ENCODE data around the gene HOXB13.

The HOXB13 gene

GRCh38 chr17:48728232-48729231, at the start of gene HOXB13:
Gene HOXB13, minus strand, starts transcription at chr17:48728750. Its CDS starts 157 bp downstream, at chr17:48728593.
- DNase-seq (ENCODE audit: low read depth in 2 of 2), result no peak

DNA sequence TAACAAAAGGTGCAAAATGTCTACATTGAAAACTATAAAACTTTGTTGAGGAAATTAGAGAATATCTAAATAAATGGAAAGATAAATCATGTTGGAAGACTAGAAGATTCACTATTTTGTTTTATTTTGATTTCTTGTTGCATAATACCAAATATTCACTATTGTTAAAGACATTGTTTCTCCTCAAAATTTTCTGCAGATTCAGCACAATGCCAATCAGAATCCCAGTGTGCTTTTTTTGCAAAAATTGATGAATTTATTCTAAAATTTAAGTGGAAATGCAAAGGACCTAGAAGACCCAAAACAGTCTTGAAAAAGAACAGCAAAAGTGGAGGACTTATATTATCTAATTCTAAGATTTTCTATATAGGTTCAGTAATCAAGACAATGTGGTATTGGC, 48.1 kb upstream of the HOXB13 start:
- DNase-seq (ENCODE audit: low read depth in 2 of 2), result no peak

DNA sequence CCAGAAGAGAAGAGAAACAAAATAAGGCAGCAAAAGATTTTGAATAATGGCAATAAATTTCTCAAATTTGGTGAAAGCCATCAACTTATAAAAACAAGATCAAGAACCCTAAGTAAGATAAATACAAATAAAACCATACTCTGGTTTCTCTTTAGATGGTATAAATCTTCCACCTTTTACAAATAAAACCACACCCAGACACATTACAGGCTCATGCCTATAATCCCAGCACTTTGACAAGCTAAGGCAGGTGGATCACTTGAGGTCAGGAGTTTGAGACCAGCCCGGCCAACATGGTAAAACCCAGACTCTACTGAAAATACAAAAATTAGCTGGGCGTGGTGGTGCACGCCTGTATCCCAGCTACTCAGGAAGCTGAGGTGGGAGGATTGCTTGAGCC, 44.7 kb upstream of the HOXB13 start:
- DNase-seq (ENCODE audit: low read depth in 2 of 2), result no peak

DNA sequence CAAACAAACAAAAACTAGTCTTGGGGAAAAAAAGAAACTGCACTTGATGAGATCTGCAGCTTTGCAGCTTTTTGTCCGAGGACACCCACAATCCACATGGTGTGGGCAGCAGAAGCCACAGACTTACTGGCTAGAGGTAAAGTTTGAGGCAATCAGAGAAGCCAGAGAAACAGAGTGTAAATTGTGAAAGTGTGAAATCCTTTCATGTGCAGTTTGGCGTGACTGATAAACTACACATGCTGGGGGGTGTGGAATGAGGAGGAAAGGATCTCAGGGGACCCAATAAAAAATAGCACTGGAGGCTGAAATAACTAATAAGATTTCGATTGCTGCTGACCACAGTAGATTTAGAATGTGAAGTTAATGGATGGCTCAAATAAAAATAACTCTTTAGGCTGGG, 42.4 kb upstream of the HOXB13 start:
- DNase-seq (ENCODE audit: low read depth in 2 of 2), result no peak

- DNase-seq (ENCODE audit: low read depth in 2 of 2), result no peak
Observed at GRCh38 chr17:48769009-48769675, 40.6 kb upstream of the HOXB13 start.

GRCh38 chr17:48767263-48767774, 38.8 kb upstream of the HOXB13 start:
- no peak for DNase-seq (ENCODE audit: low read depth in 2 of 2)

DNA sequence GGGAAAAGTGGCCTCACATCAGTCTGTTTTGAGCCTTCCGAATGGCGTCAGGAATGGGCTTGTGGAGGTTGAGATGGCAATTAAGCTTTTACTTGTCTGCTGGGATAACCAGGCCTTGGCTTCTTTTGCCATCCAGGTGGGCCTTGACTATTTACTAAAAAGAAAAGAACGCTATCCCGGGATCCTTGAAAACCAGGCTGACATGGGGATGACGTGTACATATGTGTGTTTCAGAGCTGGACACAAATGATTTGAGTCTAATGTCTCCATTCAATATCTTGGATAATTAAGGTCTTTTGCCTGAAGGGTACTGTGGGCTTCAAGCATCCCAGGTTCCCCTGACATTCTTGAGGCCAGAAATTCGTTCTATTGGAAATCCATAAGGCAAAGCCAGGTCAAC, 32.6 kb upstream of the HOXB13 start:
- no peak for DNase-seq (ENCODE audit: low read depth in 2 of 2)

- no peak for DNase-seq (ENCODE audit: low read depth in 2 of 2)
Observed at GRCh38 chr17:48760411-48760810, 31.9 kb upstream of the HOXB13 start.

DNA sequence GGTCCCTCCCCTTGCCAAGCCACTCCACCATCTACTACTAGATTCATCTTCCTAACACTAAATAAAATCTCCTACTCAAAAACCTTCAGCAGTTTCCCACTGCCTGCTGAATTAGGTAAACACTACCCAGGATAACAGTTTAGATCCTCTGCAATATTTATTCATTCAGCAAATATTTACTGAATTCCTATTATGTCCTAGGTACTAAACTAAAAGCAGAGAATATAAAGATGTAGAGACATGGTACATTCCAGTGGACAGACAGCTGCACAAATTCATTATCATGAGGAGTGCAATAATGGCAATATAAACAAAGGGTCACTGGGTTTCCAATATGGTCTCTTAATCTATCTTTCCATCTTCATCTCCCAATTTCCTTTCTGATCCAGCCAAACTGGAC, 30.7 kb upstream of the HOXB13 start:
- DNase-seq (ENCODE audit: low read depth in 2 of 2), result no peak

GRCh38 chr17:48757524-48757961, 29.0 kb upstream of the HOXB13 start:
- DNase-seq (ENCODE audit: low read depth in 2 of 2), result no peak

- no peak for DNase-seq (ENCODE audit: low read depth in 2 of 2)
Observed at GRCh38 chr17:48756830-48757251, 28.3 kb upstream of the HOXB13 start.

DNA sequence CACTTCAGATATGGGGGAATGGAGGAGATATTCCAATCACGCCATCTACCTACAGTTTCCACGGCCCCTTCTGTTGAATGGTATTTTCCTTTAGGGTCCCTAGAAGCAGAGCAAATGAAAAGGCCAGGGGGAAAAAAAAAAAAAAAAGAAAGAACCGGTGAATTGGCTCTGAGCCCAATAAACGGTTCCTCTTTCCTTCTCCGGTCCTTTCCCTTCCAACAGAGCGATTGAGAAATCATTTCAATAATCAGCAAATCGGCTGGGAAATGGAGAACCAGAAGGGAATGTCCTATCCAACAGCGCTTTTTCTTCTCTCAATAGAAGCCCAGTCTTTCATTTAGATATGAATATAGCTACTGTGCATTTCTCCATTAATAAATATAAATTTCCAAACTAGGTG, 26.8 kb upstream of the HOXB13 start:
- DNase-seq (ENCODE audit: low read depth in 2 of 2), result no peak

DNA sequence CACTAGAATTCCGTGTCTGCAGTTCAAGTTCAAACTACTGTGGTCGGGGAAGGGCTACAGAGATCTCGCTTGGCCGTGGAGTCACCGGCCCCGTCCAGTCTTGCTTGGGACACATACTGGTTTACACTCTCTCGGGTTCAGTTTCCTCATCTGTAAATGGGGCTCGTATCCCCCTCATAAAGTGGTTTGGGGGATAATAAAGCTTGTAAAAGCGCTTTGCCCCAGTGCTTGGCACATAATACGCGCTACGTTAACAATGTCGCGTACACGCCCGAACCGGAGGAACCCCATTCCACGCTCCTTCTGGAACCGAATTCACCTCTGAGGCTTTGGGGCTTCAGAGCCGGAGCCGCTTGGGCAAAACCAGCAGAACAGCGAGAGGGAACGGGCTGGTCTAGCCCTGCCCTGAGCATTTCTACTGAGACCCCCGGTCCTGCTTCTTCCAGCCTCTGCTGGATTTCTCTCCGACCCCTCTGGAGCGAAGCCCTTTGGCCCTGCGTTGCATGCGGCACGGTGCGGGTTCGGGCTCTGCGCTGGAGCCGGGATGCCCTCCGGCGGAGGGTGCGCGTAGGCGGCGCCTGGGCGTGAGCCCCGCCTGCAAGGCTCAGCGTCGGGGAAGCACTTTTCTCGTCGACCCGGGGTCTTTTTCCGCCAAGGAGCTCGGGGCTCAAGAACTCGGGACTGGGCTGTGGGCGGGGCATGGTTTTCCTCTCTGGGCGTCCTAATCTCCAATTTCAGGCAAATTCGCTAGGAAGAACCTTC, 26.1 kb upstream of the HOXB13 start:
- DNase-seq (ENCODE audit: low read depth in 2 of 2), result no peak

DNA sequence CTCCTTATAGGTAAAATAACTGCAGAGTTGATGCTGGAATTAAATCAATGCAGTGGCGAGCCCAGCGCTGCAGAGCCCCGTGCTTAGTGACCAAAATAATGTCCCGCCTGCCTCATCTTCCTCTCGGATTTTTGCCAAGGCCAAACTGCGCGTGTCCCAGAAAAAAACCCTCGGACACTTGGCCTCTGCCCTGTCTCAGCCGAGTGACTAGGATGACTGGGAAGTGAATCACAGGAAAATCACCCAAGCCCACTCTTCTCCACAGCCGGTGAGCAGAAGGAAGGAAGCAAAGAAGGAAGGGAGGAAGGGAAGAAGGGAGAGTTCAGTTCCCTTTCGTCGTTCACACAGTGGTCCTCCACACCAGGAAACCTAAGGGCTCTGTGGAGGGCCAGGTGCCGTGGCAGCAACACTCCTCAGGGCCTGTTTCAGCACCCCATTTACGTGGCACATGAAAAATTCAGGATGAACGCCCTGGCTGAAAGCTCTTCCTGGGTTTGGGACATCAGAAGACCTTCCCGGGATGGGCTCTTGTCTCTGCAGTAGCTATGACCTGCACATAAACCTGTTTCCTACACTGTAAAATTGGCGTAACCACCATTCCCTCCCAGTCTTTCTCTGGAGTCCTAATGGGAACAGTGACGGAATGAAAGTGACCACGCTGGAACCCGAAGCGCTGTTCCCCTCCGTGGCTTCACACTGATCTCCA, 25.4 kb upstream of the HOXB13 start:
- no peak for DNase-seq (ENCODE audit: low read depth in 2 of 2)

DNA sequence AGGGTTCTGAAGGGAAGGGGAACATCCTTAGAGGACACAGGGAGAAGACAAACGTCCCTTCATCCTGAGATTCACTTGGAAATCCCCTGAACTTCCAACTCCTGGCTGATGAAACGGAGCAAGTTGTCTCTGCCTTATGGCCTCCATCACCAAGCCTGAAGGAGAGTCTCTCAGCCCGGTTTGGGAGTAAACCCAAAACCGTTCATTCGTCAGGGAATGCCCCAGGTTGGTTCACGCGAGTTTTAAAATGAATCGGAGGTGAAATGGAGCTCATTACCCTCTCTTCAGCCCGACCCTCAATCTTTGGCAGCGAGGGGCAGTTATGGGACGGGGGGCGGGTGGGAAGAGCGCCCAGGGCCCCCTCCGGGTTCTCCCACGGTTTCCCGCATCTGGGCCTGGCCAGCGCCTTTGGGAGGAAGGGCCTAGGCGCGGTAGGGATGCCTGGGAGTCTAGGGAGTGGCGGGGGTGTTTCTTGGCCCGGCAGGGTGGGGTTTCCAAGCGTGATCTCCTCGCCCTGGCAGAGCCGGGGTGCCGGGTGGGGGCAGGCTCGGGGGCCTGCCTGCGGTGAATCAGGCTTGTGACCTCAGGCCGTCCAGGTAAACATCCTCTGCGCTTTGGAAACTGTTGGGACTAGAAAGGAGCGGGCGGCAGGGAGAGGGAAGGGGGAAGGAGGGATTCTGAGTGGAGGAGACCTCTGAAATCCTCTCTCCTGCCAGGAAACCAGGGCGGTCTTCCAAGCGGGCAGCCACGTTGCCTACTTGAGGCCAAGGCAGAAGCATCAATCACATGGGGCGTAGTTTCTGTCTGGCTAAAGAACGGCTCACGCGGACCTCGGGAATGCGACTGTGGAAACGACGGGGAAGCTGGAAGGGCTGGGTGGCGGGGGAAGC, 24.1 kb upstream of the HOXB13 start:
- DNase-seq (ENCODE audit: low read depth in 2 of 2), result no peak

DNA sequence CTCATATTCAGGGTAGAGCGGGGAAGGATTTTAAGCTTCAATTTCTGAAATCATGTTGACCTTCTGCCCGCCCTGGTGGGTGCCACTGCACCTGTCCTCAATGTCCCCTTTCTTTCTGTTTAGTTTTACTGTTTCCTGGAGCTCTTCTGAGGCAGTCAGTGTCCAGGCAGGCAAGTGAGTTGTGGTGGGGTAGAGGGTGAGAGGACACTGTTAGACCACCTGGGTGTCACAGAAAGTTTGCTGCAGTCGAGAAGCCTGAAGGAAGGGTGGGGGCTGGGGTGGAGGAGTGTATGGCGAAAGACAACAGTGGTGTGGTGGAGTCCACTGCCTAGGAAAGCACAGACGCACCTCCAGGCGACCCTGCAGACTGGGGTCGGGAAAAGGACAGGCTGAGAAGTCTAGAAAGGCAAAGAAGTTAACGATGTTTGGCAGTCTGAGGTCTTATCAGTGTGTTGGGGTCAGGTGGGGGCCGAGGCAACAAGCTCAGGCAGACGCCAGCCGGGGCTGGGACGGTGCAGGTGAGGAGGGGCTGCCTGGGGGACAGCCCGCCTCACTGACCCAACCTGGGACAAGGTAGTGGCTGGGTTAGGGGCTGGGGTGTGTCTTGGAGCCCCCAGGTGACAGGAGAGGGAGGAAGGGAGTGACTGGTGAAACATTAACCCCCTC, 23.3 kb upstream of the HOXB13 start:
- DNase-seq (ENCODE audit: low read depth in 2 of 2), result no peak

DNA sequence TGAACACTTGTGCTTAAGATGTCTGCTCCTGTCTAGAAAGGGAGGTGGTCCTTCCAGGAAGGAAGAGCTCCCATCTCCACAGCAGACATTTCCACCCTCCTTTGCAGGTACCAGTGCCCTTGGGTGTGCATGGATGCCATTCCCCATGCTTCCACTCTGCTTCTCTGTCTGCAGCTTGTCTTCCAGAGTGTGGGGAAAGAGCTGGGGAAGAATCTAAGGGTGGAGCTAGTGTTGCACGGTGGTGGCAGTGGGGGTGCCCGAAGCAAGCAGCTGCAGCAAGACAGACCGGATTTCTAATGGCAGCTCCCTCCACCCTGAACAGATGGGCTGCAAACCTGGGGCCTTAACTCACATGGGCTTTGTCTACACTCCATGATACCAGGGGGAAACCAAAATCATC, 22.6 kb upstream of the HOXB13 start:
- no peak for DNase-seq (ENCODE audit: low read depth in 2 of 2)

- DNase-seq (ENCODE audit: low read depth in 2 of 2), result no peak
Observed at GRCh38 chr17:48749621-48750553, 21.3 kb upstream of the HOXB13 start.

All from fibroblast of skin of left biceps (primary cell).